ENCODE results near the gene FBLIM1. TPM values are rescaled to one million over a fixed set of nuclear protein-coding genes. Genes with fewer than 3 reads are reported as not detected.

FBLIM1 gene
- total and polyA plus RNA-seq, 5 donors = 83.6 to 112 (median 94.7) TPM

- Histone ChIP-seq H3K27ac (ENCODE audit: low read length) (no peak overlapping the region), H3K4me1 (ENCODE audit: control insufficient read depth, insufficient read depth, low read length) (peaks cover 4% of the 10 kb centered on the region), H3K4me3 (ENCODE audit: low read length) (no peak overlapping the region), H3K27me3 (ENCODE audit: control insufficient read depth, insufficient read depth) (no peaks in the 10 kb centered on the region), H3K9me3 (ENCODE audit: control insufficient read depth, low read length) (no peaks in the 10 kb centered on the region)
- ATAC-seq (no peak), DNase-seq (peak in 1 of 3 donors; percentile 54)
- intact Hi-C loops (cut with DNase I) = loop anchor here in 1 of 4 donors (10.0 kb wide), 1 partner anchor 133 kb away; no protein-coding TSS in a partner anchor
- WGBS = 84% methylated on average over 20 of the region's 20 CpGs
Observed at GRCh38 chr1:15737324-15738319, 21.0 kb upstream of the FBLIM1 start.

- no peak for ATAC-seq
- Histone ChIP-seq H3K27ac (ENCODE audit: low read length) (no peak overlapping the region), H3K4me3 (ENCODE audit: low read length) (no peak overlapping the region), H3K4me1 (ENCODE audit: control insufficient read depth, insufficient read depth, low read length) (peaks cover 4% of the 10 kb centered on the region), H3K27me3 (ENCODE audit: control insufficient read depth, insufficient read depth) (no peaks in the 10 kb centered on the region), H3K9me3 (ENCODE audit: control insufficient read depth, low read length) (no peaks in the 10 kb centered on the region)
- WGBS = 88% methylated on average over 15 of the region's 15 CpGs
- DNase-seq = peak in 1 of 3 donors; percentile 60
- intact Hi-C loops (cut with DNase I) = loop anchor here in 1 of 4 donors (10.0 kb wide), 1 partner anchor 134 kb away; no protein-coding TSS in a partner anchor
Observed at GRCh38 chr1:15738416-15739113, 20.0 kb upstream of the FBLIM1 start.

- no peaks in the 10 kb centered on the region for H3K9me3 ChIP-seq (ENCODE audit: control insufficient read depth, low read length)
- peaks cover 4% of the 10 kb centered on the region for H3K4me1 ChIP-seq (ENCODE audit: control insufficient read depth, insufficient read depth, low read length)
- no peaks in the 10 kb centered on the region for H3K27me3 ChIP-seq (ENCODE audit: control insufficient read depth, insufficient read depth)
- no peak overlapping the region for H3K27ac ChIP-seq (ENCODE audit: low read length)
- intact Hi-C loops (cut with DNase I) = loop anchor here in 1 of 4 donors (10.0 kb wide), 1 partner anchor 134 kb away; no protein-coding TSS in a partner anchor
- ATAC-seq (no peak), DNase-seq (no peak)
- WGBS = 75% methylated on average over 16 of the region's 16 CpGs
- no peak overlapping the region for H3K4me3 ChIP-seq (ENCODE audit: low read length)
Observed at GRCh38 chr1:15739259-15739658, 19.3 kb upstream of the FBLIM1 start.

- no peaks in the 10 kb centered on the region for H3K27me3 ChIP-seq (ENCODE audit: control insufficient read depth, insufficient read depth)
- no peaks in the 10 kb centered on the region for H3K9me3 ChIP-seq (ENCODE audit: control insufficient read depth, low read length)
- peaks cover 4% of the 10 kb centered on the region for H3K4me1 ChIP-seq (ENCODE audit: control insufficient read depth, insufficient read depth, low read length)
- ATAC-seq (no peak), DNase-seq (no peak)
- intact Hi-C loops (cut with DNase I) = loop anchor here (5.0 to 10.0 kb wide), 3 partner anchors 135 to 145 kb away; no protein-coding TSS in a partner anchor
- no peak overlapping the region for H3K4me3 ChIP-seq (ENCODE audit: low read length)
- H3K27ac ChIP-seq (ENCODE audit: low read length) = no peak overlapping the region
- 87% methylated on average over 7 of the region's 7 CpGs for WGBS
Observed at GRCh38 chr1:15739745-15740144, 18.9 kb upstream of the FBLIM1 start.

- Histone ChIP-seq H3K9me3 (ENCODE audit: control insufficient read depth, low read length) (no peaks in the 10 kb centered on the region), H3K4me1 (ENCODE audit: control insufficient read depth, insufficient read depth, low read length) (no peaks in the 10 kb centered on the region), H3K4me3 (ENCODE audit: low read length) (no peak overlapping the region), H3K27ac (ENCODE audit: low read length) (no peak overlapping the region), H3K27me3 (ENCODE audit: control insufficient read depth, insufficient read depth) (no peaks in the 10 kb centered on the region)
- DNase-seq (peak; percentile 72 to 89 (median 89)), ATAC-seq (peak; percentile 72)
- intact Hi-C loops (cut with DNase I) = loop anchor here in 3 of 4 donors (5.0 to 10.0 kb wide), 2 partner anchors 144 to 146 kb away; no protein-coding TSS in a partner anchor
- WGBS = 59% methylated on average over 27 of the region's 27 CpGs
Observed at GRCh38 chr1:15740924-15741850, 17.4 kb upstream of the FBLIM1 start.

- Histone ChIP-seq H3K27ac (ENCODE audit: low read length) (no peak within 1 kb of the TSS), H3K27me3 (ENCODE audit: control insufficient read depth, insufficient read depth) (no peaks in the 10 kb centered on the region), H3K4me1 (ENCODE audit: control insufficient read depth, insufficient read depth, low read length) (no peaks in the 10 kb centered on the region), H3K9me3 (ENCODE audit: control insufficient read depth, low read length) (no peaks in the 10 kb centered on the region), H3K4me3 (ENCODE audit: low read length) (no peak within 1 kb of the TSS)
- no peak for ATAC-seq
- DNase-seq = no peak
- WGBS = 30% methylated on average over 14 of the region's 14 CpGs
- intact Hi-C loops (cut with DNase I) = loop anchor here in 3 of 4 donors (5.0 to 10.0 kb wide), 2 partner anchors 145 to 148 kb away; no protein-coding TSS in a partner anchor
Observed at GRCh38 chr1:15742339-15742801, 16.2 kb upstream of the FBLIM1 start, which contains the start of gene TMEM82. Gene TMEM82, plus strand, starts transcription at chr1:15742499. Its CDS starts 61 bp downstream, at chr1:15742560.

GRCh38 chr1:15744122-15744679 is 14.4 kb upstream of the FBLIM1 start:
- ATAC-seq (no peak), DNase-seq (peak in 1 of 3 donors; percentile 39)
- 84% methylated on average over 30 of the region's 30 CpGs for WGBS
- no peaks in the 10 kb centered on the region for H3K9me3 ChIP-seq (ENCODE audit: control insufficient read depth, low read length)
- no peak overlapping the region for H3K4me3 ChIP-seq (ENCODE audit: low read length)
- H3K27me3 ChIP-seq (ENCODE audit: control insufficient read depth, insufficient read depth) = no peaks in the 10 kb centered on the region
- H3K4me1 ChIP-seq (ENCODE audit: control insufficient read depth, insufficient read depth, low read length) = no peaks in the 10 kb centered on the region
- intact Hi-C loops (cut with DNase I) = loop anchor here in 3 of 4 donors (5.0 to 10.0 kb wide), 2 partner anchors 147 to 149 kb away; no protein-coding TSS in a partner anchor
- H3K27ac ChIP-seq (ENCODE audit: low read length) = no peak overlapping the region

GRCh38 chr1:15747378-15747777 is 11.2 kb upstream of the FBLIM1 start:
- ATAC-seq (peak; percentile 6 to 13), DNase-seq (no peak)
- 42% methylated on average over 8 of the region's 8 CpGs for WGBS
- H3K27me3 ChIP-seq (ENCODE audit: control insufficient read depth, insufficient read depth) = no peaks in the 10 kb centered on the region
- H3K4me1 ChIP-seq (ENCODE audit: control insufficient read depth, insufficient read depth, low read length) = peaks cover 3% of the 10 kb centered on the region
- no peak overlapping the region for H3K27ac ChIP-seq (ENCODE audit: low read length)
- no peaks in the 10 kb centered on the region for H3K9me3 ChIP-seq (ENCODE audit: control insufficient read depth, low read length)
- no peak overlapping the region for H3K4me3 ChIP-seq (ENCODE audit: low read length)
- intact Hi-C loops (cut with DNase I) = loop anchor here in 1 of 4 donors (10.0 kb wide), 1 partner anchor 153 kb away; no protein-coding TSS in a partner anchor

GRCh38 chr1:15748264-15748663 is 10.3 kb upstream of the FBLIM1 start:
- H3K9me3 ChIP-seq (ENCODE audit: control insufficient read depth, low read length) = no peaks in the 10 kb centered on the region
- H3K4me1 ChIP-seq (ENCODE audit: control insufficient read depth, insufficient read depth, low read length) = peaks cover 3% of the 10 kb centered on the region
- intact Hi-C loops (cut with DNase I) = loop anchor here in 1 of 4 donors (10.0 kb wide), 1 partner anchor 153 kb away; no protein-coding TSS in a partner anchor
- no peak for DNase-seq
- 89% methylated on average over 5 of the region's 5 CpGs for WGBS
- no peak overlapping the region for H3K27ac ChIP-seq (ENCODE audit: low read length)
- no peaks in the 10 kb centered on the region for H3K27me3 ChIP-seq (ENCODE audit: control insufficient read depth, insufficient read depth)
- ATAC-seq = peak in 1 of 2 donors; percentile 8
- H3K4me3 ChIP-seq (ENCODE audit: low read length) = no peak overlapping the region
